DOHH2 (cell line): ENCODE measurements around the gene STXBP2.

Source experiments
- CTCF ChIP-seq: fragments of 200-600 bp; sonication (generic); IDR thresholded peaks from one replicate; pipeline ENCODE4 v1.5.1; 2014; ENCODE audit warnings: antibody characterized with exemption, mild to moderate bottlenecking, low read depth, low read length; ENCODE audit not compliant: poor library complexity, severe bottlenecking
- EZH2phosphoT487 ChIP-seq: fragments of 200-600 bp; sonication (generic); IDR thresholded peaks from 2 replicates; pipeline ENCODE4 v1.6.1; 2017; ENCODE audit warnings: borderline replicate concordance, mild to moderate bottlenecking, antibody characterized with exemption, low read length, moderate library complexity, mixed read lengths

- TF ChIP-seq CTCF, result no peak
- TF ChIP-seq EZH2phosphoT487, result no peak
These were observed 39.5 kb downstream of the STXBP2 start for GRCh38 chr19:7676376-7676775.
